Mucosa of gallbladder (tissue), 1 donor: Measurements from ENCODE around the gene NPHP4. TPM values are rescaled to one million over a fixed set of nuclear protein-coding genes. Genes with fewer than 3 reads are reported as not detected.
A peak's percentile ranks its signal among the peaks of the same experiment; 100 is the strongest.

Experiments used
- DNase-seq: peaks from one replicate; pipeline ENCODE4 v3.0.0-alpha.2; 2020; ENCODE audit warnings: low spot score
- total RNA-seq: library from RNA; stranded (reverse); gene quantifications from one replicate; pipeline ENCODE4 v1.2.1, GENCODE V29; 2021
- donor health status: DM: no; HTN: no; CAD: no.

Gene NPHP4
- total RNA-seq, 1 donor from 2014 or later: 20.6 TPM

GRCh38 chr1:5989731-5990271 lies 2.4 kb downstream of the NPHP4 start:
- no peak for DNase-seq

- no peak for DNase-seq
These were observed 3.0 kb downstream of the NPHP4 start for GRCh38 chr1:5989286-5989605.

- no peak for DNase-seq
These were observed 3.5 kb downstream of the NPHP4 start for GRCh38 chr1:5988596-5989285.

- no peak for DNase-seq
These were observed 6.2 kb downstream of the NPHP4 start for GRCh38 chr1:5986018-5986417.

- DNase-seq: no peak
These were observed 7.0 kb downstream of the NPHP4 start for GRCh38 chr1:5985250-5985649.

- no peak for DNase-seq
These were observed 8.7 kb downstream of the NPHP4 start for GRCh38 chr1:5983361-5984103.

GRCh38 chr1:5982868-5983267 lies 9.4 kb downstream of the NPHP4 start:
- DNase-seq: no peak

GRCh38 chr1:5982276-5982675 lies 9.9 kb downstream of the NPHP4 start:
- DNase-seq: no peak

- DNase-seq: no peak
These were observed 11.2 kb downstream of the NPHP4 start for GRCh38 chr1:5981009-5981380.

- no peak for DNase-seq
These were observed 11.8 kb downstream of the NPHP4 start for GRCh38 chr1:5980314-5981008.

- DNase-seq: no peak
These were observed 12.5 kb downstream of the NPHP4 start for GRCh38 chr1:5979536-5980313.

GRCh38 chr1:5978452-5978851 lies 13.8 kb downstream of the NPHP4 start:
- DNase-seq: no peak

- no peak for DNase-seq
These were observed 14.5 kb downstream of the NPHP4 start for GRCh38 chr1:5977494-5978444.

GRCh38 chr1:5976726-5977493 lies 15.3 kb downstream of the NPHP4 start:
- DNase-seq: no peak

- no peak for DNase-seq
These were observed 16.0 kb downstream of the NPHP4 start for GRCh38 chr1:5976231-5976630.

GRCh38 chr1:5975133-5975880 lies 16.9 kb downstream of the NPHP4 start:
- DNase-seq: peak; percentile 44

GRCh38 chr1:5974631-5975030 lies 17.6 kb downstream of the NPHP4 start:
- no peak for DNase-seq

GRCh38 chr1:5973771-5974170 lies 18.5 kb downstream of the NPHP4 start:
- DNase-seq: no peak

- no peak for DNase-seq
These were observed 20.1 kb downstream of the NPHP4 start for GRCh38 chr1:5972198-5972520.
